AG08396 (cell line): ENCODE data around the gene NR6A1.

Experiments
- DNase-seq: peaks from one replicate; pipeline ENCODE4 v3.0.0; 2012; ENCODE audit warnings: low spot score, mixed read lengths

Gene NR6A1

GRCh38 chr9:124503713-124504529, 267.2 kb downstream of the NR6A1 start:
- DNase-seq, result no peak

GRCh38 chr9:124502711-124503702, 268.1 kb downstream of the NR6A1 start:
- no peak for DNase-seq

GRCh38 chr9:124501771-124502320, 269.3 kb downstream of the NR6A1 start:
- no peak for DNase-seq

- no peak for DNase-seq
Observed at GRCh38 chr9:124500796-124501611, 270.1 kb downstream of the NR6A1 start.

GRCh38 chr9:124500028-124500795, 270.9 kb downstream of the NR6A1 start:
- no peak for DNase-seq

GRCh38 chr9:124499216-124499615, 271.9 kb downstream of the NR6A1 start:
- no peak for DNase-seq

GRCh38 chr9:124498499-124499146, 272.5 kb downstream of the NR6A1 start:
- no peak for DNase-seq

GRCh38 chr9:124498040-124498439, 273.1 kb downstream of the NR6A1 start:
- no peak for DNase-seq

GRCh38 chr9:124497441-124497840, 273.7 kb downstream of the NR6A1 start:
- no peak for DNase-seq

GRCh38 chr9:124496463-124496862, 274.6 kb downstream of the NR6A1 start:
- DNase-seq, result no peak

- DNase-seq, result no peak
Observed at GRCh38 chr9:124496075-124496449, 275.0 kb downstream of the NR6A1 start.

GRCh38 chr9:124495126-124496074, 275.7 kb downstream of the NR6A1 start:
- no peak for DNase-seq

- no peak for DNase-seq
Observed at GRCh38 chr9:124493794-124494479, 277.2 kb downstream of the NR6A1 start.

- DNase-seq, result no peak
Observed at GRCh38 chr9:124493218-124493617, 277.9 kb downstream of the NR6A1 start.

GRCh38 chr9:124492818-124493217, 278.3 kb downstream of the NR6A1 start:
- DNase-seq, result no peak

GRCh38 chr9:124491049-124491975, 279.8 kb downstream of the NR6A1 start:
- DNase-seq, result no peak

GRCh38 chr9:124490004-124490403, 281.1 kb downstream of the NR6A1 start:
- no peak for DNase-seq

GRCh38 chr9:124489222-124489621, 281.9 kb downstream of the NR6A1 start:
- DNase-seq, result no peak
